Cardiac septum (tissue), 1 donor: ENCODE data around the gene SEC24C. TPM values are rescaled to one million over a fixed set of nuclear protein-coding genes. Genes with fewer than 3 reads are reported as not detected.
"Not testable (repeated sequence)": the region's sequence is repeated elsewhere in the genome, so short reads cannot be mapped to it uniquely, and the experiment has no call there.

Experiments used
- DNase-seq: peaks from one replicate; pipeline ENCODE4 v3.0.0-alpha.2; 2020; ENCODE audit warnings: low spot score
- intact Hi-C: fragments of 100-400 bp; cut with DNase I; formaldehyde crosslinking; loops from one replicate; pipeline ENCODE4 v1.14.0; 2022
- total RNA-seq: library from RNA; stranded (reverse); fragmentation: NEBNext Ultra II Directional; extraction: Animal tissue kit (Norgen Biotek cat#: 25700); gene quantifications from one replicate; pipeline ENCODE4 v1.2.1, GENCODE V29; 2021
- donor health status: DM: no; HTN: no; CAD: no.

SEC24C gene
- total RNA-seq, 1 donor from 2014 or later = 55.1 TPM

DNA sequence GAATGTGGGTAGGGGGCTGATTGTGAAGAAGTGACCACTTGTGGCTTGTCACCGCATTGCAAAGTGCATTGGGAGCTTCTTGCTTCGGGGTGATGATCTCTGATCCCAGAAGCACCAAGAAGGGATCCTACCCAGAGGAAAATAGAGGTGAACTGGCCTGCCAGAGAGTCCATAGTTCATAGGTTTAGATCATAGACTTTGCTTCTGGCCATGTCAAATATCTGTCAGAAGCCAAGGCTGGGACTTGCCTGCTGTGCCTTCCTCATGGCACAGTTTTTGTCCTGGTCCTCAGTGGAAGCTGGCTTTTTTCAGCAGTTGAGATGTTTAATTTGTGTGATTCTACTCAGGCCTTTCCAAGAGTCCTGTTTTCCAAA is 42.3 kb downstream of the SEC24C start:
- intact Hi-C loops = no loop called here
- no peak for DNase-seq

GRCh38 chr10:73787031-73787800 is 43.0 kb downstream of the SEC24C start:
- intact Hi-C loops, DNase-seq: not testable (repeated sequence)

- intact Hi-C loops = no loop called here
- no peak for DNase-seq
These were observed 44.9 kb downstream of the SEC24C start for GRCh38 chr10:73788864-73789658.

GRCh38 chr10:73789659-73790055 is 45.5 kb downstream of the SEC24C start:
- DNase-seq = no peak
- intact Hi-C loops = no loop called here

- DNase-seq = no peak
- intact Hi-C loops = no loop called here
These were observed 46.9 kb downstream of the SEC24C start for GRCh38 chr10:73790886-73791625.

- intact Hi-C loops = no loop called here
- DNase-seq = no peak
These were observed 47.8 kb downstream of the SEC24C start for GRCh38 chr10:73791871-73792400.

DNA sequence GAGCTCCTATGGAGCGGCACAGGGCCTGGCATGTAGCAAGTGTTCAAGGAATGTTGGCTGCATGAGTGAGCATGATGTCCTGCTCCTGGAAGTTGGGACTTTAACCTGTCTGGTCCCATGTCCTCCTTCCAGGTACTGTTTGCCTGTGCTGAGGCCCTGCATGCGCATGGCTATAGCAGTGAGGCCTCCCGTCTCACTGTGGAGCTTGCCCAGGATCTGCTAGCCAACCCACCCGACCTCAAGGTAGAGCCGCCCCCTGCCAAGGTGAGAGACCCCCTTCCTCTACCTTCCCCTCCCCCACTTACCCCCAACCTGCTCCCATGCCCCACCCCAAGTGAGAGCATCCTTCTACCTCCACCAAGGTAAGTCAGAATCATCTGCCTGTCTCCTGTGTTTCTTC is 49.3 kb downstream of the SEC24C start:
- DNase-seq = no peak
- intact Hi-C loops = no loop called here

- DNase-seq, intact Hi-C loops: not testable (repeated sequence)
These were observed 51.3 kb downstream of the SEC24C start for GRCh38 chr10:73795491-73795890.

GRCh38 chr10:73796035-73796434 is 51.9 kb downstream of the SEC24C start:
- intact Hi-C loops, DNase-seq: not testable (repeated sequence)

- DNase-seq = no peak
- intact Hi-C loops = no loop called here
These were observed 52.6 kb downstream of the SEC24C start for GRCh38 chr10:73796766-73797165.

DNA sequence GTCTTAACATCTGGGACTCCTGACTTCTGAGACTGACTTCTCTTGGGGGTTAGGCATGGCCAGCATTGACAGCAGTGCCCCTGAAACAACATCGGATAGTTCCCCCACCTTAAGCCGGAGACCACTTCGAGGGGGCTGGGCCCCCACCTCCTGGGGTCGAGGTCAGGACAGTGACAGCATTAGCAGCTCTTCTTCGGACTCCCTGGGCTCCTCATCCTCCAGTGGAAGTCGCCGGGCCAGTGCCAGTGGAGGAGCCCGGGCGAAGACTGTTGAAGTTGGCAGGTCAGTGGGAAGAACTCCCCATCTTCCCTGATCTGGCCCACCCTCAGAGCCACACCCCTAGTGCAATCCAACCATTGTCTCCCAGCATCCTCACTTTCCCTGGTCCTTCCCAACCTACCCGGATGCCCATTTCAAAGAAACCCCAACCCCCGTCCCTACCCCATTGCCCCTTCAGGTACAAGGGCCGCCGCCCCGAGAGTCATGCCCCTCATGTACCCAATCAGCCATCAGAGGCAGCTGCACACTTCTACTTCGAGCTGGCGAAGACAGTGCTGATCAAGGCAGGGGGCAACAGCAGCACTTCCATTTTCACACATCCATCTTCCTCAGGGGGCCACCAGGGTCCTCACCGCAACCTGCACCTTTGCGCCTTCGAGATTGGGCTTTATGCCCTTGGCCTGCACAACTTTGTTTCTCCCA is 53.3 kb downstream of the SEC24C start:
- intact Hi-C loops = no loop called here
- DNase-seq = no peak

DNA sequence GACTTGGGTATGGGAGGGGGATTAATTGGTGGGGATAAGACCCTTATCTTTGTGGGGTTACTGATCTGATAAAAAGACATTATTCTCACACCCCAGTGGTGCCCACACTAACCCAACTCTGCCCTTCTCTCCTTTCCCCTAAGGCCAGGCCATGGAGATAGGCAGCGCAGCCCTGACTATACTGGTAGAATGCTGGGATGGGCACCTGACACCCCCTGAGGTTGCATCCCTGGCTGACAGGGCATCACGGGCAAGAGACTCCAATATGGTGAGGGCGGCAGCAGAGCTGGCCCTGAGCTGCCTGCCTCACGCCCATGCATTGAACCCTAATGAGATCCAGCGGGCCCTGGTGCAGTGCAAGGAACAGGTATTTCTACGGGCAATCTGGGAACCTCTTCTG is 53.9 kb downstream of the SEC24C start:
- no peak for DNase-seq
- intact Hi-C loops = no loop called here

- no peak for DNase-seq
- intact Hi-C loops = no loop called here
These were observed 54.9 kb downstream of the SEC24C start for GRCh38 chr10:73798927-73799560.

- no peak for DNase-seq
- intact Hi-C loops = no loop called here
These were observed 55.9 kb downstream of the SEC24C start for GRCh38 chr10:73799899-73800559.

DNA sequence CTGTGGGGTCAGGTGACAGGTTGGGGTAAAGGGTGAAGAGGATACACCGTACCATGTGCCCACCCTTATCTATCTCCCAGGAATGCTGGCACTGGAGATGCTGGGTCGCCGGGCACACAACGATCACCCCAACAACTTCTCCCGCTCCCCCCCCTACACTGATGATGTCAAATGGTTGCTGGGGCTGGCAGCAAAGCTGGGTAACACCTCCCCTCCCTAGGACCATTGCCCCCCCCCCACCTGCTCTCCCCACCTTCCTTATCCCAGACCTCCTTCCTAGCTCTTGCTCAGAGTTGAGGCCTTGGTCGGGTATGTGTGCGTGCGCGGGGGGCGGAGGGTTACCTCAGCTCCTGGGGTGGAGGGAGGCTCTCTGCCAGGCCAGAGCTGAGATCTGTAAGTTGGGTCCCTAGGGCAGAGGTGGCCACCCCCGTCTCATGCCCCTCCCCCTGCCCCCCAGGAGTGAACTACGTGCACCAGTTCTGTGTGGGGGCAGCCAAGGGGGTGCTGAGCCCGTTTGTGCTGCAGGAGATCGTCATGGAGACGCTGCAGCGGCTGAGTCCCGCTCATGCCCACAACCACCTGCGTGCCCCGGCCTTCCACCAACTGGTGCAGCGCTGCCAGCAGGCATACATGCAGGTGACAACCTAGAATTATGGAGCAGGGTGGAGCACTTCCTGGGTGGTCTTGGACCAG is 56.5 kb downstream of the SEC24C start:
- DNase-seq = no peak
- intact Hi-C loops = no loop called here

DNA sequence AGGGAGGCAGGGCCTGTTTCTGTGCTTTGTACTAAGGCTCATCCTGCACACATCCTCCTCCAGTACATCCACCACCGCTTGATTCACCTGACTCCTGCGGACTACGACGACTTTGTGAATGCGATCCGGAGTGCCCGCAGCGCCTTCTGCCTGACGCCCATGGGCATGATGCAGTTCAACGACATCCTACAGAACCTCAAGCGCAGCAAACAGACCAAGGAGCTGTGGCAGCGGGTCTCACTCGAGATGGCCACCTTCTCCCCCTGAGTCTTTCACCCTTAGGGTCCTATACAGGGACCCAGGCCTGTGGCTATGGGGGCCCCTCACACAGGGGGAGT is 57.0 kb downstream of the SEC24C start:
- DNase-seq = no peak
- intact Hi-C loops = no loop called here

- no peak for DNase-seq
- intact Hi-C loops = no loop called here
These were observed 58.3 kb downstream of the SEC24C start for GRCh38 chr10:73802276-73802991.
